ENCODE data around the gene ETV3L.

ETV3L gene

DNA sequence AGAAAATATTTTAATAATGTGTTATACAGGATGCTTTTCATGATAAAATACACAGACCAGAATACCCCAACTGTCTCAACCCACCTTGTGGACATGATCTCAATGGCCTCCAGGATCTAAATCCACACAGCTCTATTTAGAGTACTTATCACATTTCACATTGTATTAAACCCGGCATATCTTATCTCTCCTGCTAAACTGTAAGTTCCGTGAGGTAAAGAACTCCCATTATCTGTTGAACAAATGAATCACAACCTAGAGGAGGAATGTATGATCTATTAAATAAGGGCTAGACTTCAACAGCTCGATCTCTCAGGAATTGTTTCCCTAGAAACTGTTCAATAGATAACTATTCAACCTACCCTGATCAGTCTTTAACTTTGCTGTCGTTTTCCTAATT, 31.7 kb upstream of the ETV3L start:
- DNase-seq = no peak

DNA sequence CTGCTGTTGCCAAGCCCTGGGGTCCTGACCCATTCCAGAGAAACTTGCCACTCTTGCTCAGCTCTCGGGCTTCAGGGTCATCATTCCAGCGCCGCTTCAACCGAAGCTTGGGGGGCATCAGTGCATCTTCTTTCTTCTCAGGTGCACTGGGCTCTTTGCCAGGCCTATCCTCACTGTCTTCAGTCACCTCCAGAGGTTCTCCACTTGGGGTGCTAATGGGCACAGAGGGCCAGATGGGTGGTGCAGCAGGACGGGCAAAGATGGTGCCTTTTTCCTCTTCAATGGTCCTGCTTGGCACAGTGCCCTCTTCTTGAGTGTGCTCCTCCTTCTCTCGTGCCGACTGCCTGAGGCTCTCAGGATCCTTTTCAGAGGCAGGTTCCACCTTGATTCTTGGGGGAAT, 25.2 kb upstream of the ETV3L start:
- no peak for DNase-seq

- DNase-seq = no peak
Observed at GRCh38 chr1:157119448-157119847, 19.8 kb upstream of the ETV3L start.

DNA sequence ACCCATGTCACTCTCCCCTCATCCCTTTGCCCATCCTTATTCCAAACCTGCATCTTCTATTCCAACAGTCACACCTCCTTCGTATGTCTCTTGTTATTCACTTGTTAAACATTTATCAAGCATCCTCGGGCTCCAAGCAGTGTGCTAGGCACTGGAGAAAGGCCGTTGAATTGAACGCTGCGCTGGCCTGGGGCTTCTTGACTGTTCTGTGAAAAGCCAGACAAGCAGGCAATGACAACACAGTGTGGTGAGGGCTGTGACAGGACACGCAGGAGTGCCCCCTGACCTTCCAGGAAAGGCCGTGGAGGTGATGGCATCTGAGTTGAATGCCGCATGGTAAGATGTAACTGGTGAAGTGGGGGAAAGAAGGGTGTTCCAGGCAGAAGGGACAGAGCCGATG, 19.4 kb upstream of the ETV3L start:
- DNase-seq = no peak

DNA sequence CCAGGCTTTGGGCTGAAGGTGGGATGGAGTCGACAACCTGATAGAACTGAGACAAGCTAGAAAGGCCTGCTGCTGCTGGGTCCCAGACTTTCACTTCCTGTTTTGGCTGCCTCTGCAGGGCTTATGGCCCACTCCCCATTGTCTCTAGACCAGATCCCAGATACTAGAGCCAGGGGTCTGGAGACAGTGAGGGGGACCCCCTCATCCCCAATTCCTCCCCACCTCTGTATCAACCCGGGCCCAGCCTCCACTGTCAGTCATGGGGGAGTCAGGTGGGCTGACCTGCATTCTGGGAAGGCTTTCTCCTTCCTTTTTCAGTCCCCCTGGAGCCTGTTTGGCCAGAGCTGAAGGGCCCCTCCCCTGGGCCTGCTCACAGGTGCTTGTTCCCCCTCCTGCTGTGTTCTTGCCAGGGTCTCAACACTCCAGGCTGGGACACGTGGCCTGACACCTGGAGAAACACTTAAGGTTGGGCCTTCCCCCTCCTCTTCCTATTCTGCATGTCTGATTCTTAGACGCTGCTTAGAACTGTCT, 18.0 kb upstream of the ETV3L start:
- DNase-seq = no peak

DNA sequence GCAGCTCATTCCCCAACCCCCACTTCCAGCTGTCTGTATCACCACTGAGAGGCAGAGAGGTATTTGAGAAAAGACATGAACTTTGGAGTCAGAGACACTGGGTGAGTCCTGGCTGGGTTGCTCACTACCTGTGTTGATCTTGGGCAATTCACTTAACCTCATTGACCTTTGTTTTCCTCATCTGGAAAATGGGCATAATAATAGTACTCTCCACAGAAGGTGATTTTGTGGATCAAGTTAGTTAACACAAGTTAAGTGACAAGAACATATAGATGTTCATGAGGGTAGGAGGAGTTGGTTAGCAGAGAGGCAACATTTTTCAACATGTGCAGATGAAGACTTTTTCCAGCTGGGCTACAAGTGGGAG, 17.1 kb upstream of the ETV3L start:
- DNase-seq = no peak

GRCh38 chr1:157115851-157116736, 16.5 kb upstream of the ETV3L start:
- no peak for DNase-seq

- no peak for DNase-seq
Observed at GRCh38 chr1:157115429-157115838, 15.8 kb upstream of the ETV3L start.

DNA sequence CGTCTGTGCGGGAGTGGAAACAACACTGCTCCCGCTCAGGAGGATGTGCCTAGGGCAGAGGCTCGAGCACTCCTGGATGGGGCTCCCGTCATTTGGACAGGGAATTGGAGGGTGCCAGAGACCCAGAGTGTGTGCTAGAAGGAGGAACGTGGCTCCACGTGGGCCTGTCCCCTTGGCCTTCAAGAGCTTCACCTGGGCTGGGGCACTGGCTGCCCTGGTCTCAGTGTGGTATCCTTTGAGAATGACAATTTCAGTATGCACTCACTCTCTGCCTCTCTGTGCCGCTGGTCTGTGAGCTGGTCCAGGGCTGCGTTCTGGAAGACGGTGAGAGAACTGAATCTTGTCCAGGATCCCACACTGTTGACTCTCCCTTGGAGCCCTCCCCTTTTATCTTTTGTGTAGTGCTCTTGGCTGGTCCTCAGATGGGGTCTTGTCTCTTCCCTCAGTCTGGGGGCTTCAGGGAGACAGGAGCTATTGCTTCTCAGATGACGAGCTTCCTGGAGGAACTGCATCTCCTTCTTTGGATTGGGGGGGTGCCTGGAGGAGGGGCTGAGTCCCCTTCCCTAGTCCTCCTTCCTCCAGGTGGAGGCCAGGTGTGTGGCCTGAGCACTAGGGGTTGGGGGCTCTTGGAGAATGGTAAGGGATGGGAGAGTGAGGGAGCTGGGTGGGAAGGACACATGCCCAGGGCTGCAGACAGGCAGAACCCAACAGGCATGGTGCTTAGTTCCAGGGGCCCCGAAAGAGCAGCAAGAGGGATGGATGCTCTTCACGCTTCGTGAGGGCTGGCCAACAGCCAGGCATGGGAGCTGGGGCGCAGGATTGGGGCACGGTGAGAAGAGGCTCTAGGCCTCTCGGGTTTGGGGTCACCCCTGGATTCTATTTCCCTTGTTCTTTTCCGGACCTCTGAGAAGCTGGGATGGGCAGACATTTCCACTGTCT, 14.8 kb upstream of the ETV3L start:
- no peak for DNase-seq

DNA sequence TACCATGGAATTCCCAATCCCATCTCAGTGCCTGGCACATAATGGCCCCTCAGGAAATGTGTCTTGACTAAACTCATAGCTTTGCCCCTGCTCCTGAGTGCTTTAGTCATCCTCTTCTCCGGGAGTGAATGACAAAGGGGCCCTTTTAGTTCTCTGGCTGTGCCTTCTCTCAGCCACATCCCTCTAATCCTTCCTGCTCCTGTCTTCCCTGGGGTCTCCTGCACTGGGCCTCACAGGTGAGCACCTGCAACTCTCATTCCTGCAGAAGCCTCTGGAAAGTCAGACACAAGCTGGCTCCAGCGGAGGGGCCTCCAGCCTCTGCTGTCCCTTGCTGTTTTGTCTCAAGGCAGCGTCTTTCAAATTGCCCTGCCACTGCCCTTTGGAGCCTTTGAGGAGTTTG, 14.0 kb upstream of the ETV3L start:
- DNase-seq = no peak

- DNase-seq = no peak
Observed at GRCh38 chr1:157113106-157113505, 13.5 kb upstream of the ETV3L start.

GRCh38 chr1:157112186-157112867, 12.7 kb upstream of the ETV3L start:
- DNase-seq = no peak

DNA sequence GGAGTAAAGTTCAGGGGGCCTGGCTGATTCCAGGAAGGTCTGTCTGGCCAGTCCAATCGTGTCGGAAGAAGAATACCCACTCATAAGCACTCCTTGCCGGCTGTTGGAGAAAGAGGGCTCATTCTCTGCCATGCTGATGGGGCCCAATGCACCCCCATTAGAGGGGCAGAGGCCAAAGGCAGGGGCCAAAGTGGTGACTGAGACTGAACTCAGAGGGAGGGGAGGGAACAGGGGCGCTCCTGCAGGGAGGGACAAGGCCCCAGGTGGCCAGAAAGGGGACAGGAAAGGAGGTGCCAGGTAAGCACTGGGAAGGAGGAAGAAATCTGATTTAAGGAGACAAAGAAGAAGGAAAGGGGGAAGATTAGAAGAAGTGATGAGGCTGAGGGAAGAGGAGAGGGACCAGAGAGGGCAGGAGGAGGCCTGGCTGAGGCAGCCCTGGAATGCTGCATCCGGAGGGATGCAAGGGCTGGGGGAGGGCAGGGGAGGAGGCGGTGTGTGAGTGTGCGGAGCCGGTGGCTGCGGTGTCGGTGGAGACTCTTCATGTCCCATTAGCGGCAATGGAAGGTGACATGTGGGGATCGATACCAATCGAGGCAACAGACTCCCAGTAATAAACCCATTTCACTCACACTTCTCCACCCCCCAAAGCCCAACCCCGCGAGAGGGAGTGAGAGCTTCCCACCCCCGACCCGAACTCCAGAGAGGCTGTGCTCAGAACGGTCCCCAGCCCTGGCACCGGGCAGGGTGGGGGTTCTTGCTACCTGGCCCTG, 12.0 kb upstream of the ETV3L start:
- DNase-seq = no peak

DNA sequence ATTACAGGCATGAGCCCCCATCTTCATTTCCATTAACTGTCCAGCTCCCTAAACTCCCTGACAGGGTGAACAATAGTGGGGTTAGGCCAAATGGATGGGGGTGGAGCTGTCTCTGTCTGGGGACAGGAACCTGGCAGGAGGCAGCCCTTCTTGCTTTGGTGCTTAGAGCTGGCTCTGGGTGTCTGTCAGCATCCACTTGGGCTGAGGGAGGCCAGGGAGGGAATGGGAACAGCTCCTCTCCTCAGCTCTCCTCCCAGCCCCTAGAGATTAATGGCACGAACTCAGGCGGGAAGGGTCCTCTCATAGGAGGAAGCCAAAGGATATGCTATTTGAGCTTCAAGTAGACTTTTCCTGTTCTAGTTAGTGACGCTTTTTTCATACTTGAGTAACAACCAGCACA, 11.1 kb upstream of the ETV3L start:
- DNase-seq = no peak

DNA sequence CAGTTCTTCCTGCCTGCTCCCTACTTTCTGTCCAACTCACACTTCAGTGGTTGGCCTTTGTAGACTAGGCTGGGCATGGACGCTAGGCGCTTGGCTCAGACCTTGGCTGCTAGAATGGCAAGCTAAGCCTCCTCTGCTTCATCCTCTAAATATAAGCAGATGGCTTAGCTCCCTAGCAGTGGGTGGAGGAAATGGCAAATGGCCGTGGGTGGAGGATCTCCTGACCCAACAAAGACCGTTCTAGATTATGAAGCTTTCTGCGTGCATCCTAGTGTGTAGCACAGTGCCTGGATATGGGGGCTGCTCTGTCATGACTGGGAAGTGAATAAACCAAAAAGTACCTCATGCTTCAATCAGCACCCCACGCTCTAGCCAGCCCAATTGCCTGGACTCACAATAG, 10.4 kb upstream of the ETV3L start:
- no peak for DNase-seq

DNA sequence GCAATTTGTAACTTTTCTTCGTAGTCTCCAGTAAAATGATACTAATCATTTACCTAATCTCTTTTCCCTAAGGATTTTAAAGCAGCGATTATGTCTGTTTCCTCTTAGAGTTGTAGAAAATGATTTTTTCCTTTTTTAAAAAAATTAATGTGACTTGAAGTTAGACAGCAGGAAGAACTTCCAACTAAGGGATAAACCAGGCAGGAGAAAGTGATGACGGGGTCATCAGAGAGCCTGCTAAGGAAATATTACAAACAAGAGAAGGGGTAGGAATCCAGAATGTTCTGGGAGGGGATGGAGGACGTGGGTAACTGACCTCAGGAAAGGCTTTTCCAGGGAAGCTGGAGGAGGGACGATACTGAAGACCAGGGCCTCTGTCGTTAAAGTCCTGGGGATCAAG, 8.8 kb upstream of the ETV3L start:
- DNase-seq = no peak

- no peak for DNase-seq
Observed at GRCh38 chr1:157107702-157108101, 8.1 kb upstream of the ETV3L start.

DNA sequence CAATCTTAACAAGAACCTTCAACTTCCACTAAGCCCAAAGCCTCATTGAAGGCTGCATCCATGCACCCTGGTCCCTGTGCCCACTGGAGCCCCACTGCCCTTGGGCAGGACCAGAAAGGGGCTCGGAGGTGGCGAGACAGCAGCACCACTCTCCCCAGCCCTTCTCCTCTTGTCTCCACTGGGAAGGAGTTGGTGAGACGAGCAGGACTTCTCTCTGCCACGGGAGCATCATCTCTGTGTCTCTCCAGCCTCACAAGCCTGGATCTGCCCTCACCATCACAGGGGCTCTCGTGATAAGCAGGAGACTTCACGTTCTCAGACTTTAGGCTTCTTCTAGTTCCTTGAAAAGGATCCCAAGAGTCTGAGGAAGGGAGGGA, 7.2 kb upstream of the ETV3L start:
- DNase-seq = no peak

GRCh38 chr1:157105988-157106812, 6.6 kb upstream of the ETV3L start:
- no peak for DNase-seq

GRCh38 chr1:157105298-157105987, 5.8 kb upstream of the ETV3L start:
- no peak for DNase-seq
